ENCODE data around the gene PSME2. TPM values are rescaled to one million over a fixed set of nuclear protein-coding genes. Genes with fewer than 3 reads are reported as not detected.

PSME2 gene
- total RNA-seq, 1 donor from 2014 or later, result 173 TPM

DNA sequence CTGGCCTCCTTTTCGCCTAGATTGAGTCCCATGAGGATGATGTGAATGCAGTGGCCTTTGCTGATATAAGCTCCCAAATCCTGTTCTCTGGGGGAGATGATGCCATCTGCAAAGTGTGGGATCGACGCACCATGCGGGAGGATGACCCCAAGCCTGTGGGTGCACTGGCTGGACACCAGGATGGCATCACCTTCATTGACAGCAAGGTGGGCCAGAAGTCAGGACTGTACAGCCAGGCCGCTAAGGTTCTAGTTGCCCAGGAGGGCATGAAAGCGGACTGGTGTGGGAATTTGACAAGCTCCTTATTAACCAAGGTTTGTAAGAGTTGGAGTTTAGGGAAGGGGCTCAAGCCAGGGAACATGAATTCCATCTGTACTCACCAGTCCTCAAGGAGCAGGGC, 26.7 kb downstream of the PSME2 start:
- no peak overlapping the region for H3K9ac ChIP-seq (ENCODE audit: low read length)
- DNase-seq (ENCODE audit: low read depth) (no peak), FAIRE-seq (no peak)
- no peak overlapping the region for H3K27ac ChIP-seq (ENCODE audit: low read depth, low read length)
- Mint-ChIP-seq H3K27ac (ENCODE audit: unreplicated experiment) (no peak overlapping the region), H3K4me1 (ENCODE audit: low read depth, unreplicated experiment) (peaks cover 8% of the 10 kb centered on the region), H3K27me3 (ENCODE audit: low read depth, unreplicated experiment) (no peaks in the 10 kb centered on the region), H3K4me3 (ENCODE audit: unreplicated experiment) (no peak overlapping the region), H3K36me3 (ENCODE audit: low read depth, unreplicated experiment) (peaks cover 36% of the 10 kb centered on the region), H3K9me3 (ENCODE audit: unreplicated experiment) (no peaks in the 10 kb centered on the region)
- no peaks in the 10 kb centered on the region for H3K9me3 ChIP-seq (ENCODE audit: insufficient read depth, low read depth, low read length)
- no peaks in the 10 kb centered on the region for H4K20me1 ChIP-seq (ENCODE audit: insufficient read depth, low read length)
- H3K27me3 ChIP-seq (ENCODE audit: insufficient read depth, low read length), result no peaks in the 10 kb centered on the region
- peaks cover 30% of the 10 kb centered on the region for H3K36me3 ChIP-seq (ENCODE audit: insufficient read depth, low read length)
- no peak overlapping the region for H3K4me2 ChIP-seq (ENCODE audit: low read length)
- no peak overlapping the region for H3K4me3 ChIP-seq (ENCODE audit: insufficient read depth, low read depth, low read length)
- peaks cover 8% of the 10 kb centered on the region for H3K4me1 ChIP-seq (ENCODE audit: insufficient read depth, low read length)
- H3K79me2 ChIP-seq (ENCODE audit: insufficient read depth, low read length), result peaks cover 7% of the 10 kb centered on the region
- no peak overlapping the region for H2AFZ ChIP-seq (ENCODE audit: low read depth, low read length)
- TF ChIP-seq, protein P1, sequence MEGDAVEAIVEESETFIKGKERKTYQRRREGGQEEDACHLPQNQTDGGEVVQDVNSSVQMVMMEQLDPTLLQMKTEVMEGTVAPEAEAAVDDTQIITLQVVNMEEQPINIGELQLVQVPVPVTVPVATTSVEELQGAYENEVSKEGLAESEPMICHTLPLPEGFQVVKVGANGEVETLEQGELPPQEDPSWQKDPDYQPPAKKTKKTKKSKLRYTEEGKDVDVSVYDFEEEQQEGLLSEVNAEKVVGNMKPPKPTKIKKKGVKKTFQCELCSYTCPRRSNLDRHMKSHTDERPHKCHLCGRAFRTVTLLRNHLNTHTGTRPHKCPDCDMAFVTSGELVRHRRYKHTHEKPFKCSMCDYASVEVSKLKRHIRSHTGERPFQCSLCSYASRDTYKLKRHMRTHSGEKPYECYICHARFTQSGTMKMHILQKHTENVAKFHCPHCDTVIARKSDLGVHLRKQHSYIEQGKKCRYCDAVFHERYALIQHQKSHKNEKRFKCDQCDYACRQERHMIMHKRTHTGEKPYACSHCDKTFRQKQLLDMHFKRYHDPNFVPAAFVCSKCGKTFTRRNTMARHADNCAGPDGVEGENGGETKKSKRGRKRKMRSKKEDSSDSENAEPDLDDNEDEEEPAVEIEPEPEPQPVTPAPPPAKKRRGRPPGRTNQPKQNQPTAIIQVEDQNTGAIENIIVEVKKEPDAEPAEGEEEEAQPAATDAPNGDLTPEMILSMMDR (IDR thresholded peaks at IDR 0.05; ENCODE audit: insufficient read depth, low read depth, low read length), result no peak
- TF ChIP-seq EZH2 (IDR thresholded peaks at IDR 0.05; ENCODE audit: insufficient read depth, low read length), result no peak

DNA sequence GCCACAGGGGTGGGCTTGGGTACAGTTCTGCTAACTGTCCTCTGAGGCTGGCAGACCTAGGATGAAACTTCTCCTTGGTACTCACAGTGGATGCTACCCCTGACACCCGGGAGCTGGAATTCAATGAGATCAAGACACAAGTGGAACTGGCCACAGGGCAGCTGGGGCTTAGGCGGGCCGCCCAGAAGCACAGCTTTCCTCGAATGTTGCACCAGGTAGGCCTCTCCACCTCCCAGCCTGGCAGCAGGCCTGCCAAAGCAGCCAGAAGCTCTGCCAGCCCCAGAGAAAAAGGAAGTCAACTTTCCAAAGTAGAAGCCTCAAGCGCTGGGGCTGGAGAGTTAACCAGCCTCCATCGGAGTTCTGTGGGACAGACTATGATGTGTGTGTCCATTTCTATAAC, 29.2 kb downstream of the PSME2 start:
- Mint-ChIP-seq H3K27me3 (ENCODE audit: low read depth, unreplicated experiment) (no peaks in the 10 kb centered on the region), H3K27ac (ENCODE audit: unreplicated experiment) (no peak overlapping the region), H3K4me1 (ENCODE audit: low read depth, unreplicated experiment) (peaks cover 8% of the 10 kb centered on the region), H3K36me3 (ENCODE audit: low read depth, unreplicated experiment) (peaks cover 23% of the 10 kb centered on the region), H3K4me3 (ENCODE audit: unreplicated experiment) (no peak overlapping the region), H3K9me3 (ENCODE audit: unreplicated experiment) (no peaks in the 10 kb centered on the region)
- no peak overlapping the region for H3K4me2 ChIP-seq (ENCODE audit: low read length)
- no peak overlapping the region for H3K4me3 ChIP-seq (ENCODE audit: insufficient read depth, low read depth, low read length)
- H3K4me1 ChIP-seq (ENCODE audit: insufficient read depth, low read length), result peaks cover 13% of the 10 kb centered on the region
- FAIRE-seq, result no peak
- H4K20me1 ChIP-seq (ENCODE audit: insufficient read depth, low read length), result no peaks in the 10 kb centered on the region
- peaks cover 7% of the 10 kb centered on the region for H3K79me2 ChIP-seq (ENCODE audit: insufficient read depth, low read length)
- no peaks in the 10 kb centered on the region for H3K27me3 ChIP-seq (ENCODE audit: insufficient read depth, low read length)
- H2AFZ ChIP-seq (ENCODE audit: low read depth, low read length), result no peak overlapping the region
- TF ChIP-seq, protein P1 (IDR thresholded peaks at IDR 0.05; ENCODE audit: insufficient read depth, low read depth, low read length), result no peak
- TF ChIP-seq EZH2 (IDR thresholded peaks at IDR 0.05; ENCODE audit: insufficient read depth, low read length), result no peak
- no peaks in the 10 kb centered on the region for H3K9me3 ChIP-seq (ENCODE audit: insufficient read depth, low read depth, low read length)
- peaks cover 30% of the 10 kb centered on the region for H3K36me3 ChIP-seq (ENCODE audit: insufficient read depth, low read length)
- no peak overlapping the region for H3K27ac ChIP-seq (ENCODE audit: low read depth, low read length)
- no peak for DNase-seq (ENCODE audit: low read depth)
- H3K9ac ChIP-seq (ENCODE audit: low read length), result no peak overlapping the region

DNA sequence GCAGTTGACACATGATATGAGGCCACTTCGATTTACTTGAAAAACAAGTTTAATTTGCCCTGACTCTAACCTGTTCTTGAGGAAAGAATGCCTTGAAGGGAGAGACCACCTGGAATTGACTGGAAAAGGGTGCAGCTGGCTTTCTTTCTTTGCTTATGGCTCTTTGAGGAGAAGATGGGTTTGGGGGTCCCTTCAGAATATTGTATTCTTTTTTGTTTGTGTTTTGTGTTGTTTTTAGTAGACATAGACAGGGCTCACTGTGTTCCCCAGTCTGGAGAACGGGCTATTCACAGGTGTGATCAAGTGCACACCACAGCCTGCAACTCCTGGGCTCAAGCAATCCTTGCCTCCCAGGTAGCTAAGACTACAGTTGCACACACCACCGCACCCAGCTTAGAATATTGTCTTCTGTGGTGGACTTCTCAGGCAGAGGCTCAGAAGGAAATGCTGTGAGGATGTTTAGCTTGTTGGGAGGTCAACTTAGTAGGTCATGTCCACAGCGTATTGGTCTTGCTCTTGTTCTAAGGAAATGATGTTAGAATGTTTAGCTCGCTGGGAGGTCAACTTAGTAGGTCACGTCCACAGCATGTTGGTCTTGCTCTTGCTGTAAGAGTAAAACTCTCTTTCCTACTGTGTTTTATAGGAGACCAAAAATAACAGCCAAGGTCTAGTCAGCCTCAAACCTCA, 30.1 kb downstream of the PSME2 start:
- no peak overlapping the region for H3K27ac ChIP-seq (ENCODE audit: low read depth, low read length)
- Mint-ChIP-seq H3K4me3 (ENCODE audit: unreplicated experiment) (peak overlapping the region; percentile 94), H3K27me3 (ENCODE audit: low read depth, unreplicated experiment) (no peaks in the 10 kb centered on the region), H3K9me3 (ENCODE audit: unreplicated experiment) (no peaks in the 10 kb centered on the region), H3K36me3 (ENCODE audit: low read depth, unreplicated experiment) (peaks cover 23% of the 10 kb centered on the region), H3K27ac (ENCODE audit: unreplicated experiment) (no peak overlapping the region), H3K4me1 (ENCODE audit: low read depth, unreplicated experiment) (peaks cover 8% of the 10 kb centered on the region)
- no peaks in the 10 kb centered on the region for H3K27me3 ChIP-seq (ENCODE audit: insufficient read depth, low read length)
- H2AFZ ChIP-seq (ENCODE audit: low read depth, low read length), result no peak overlapping the region
- DNase-seq (ENCODE audit: low read depth), result no peak
- peak overlapping the region; percentile 93 for H3K9ac ChIP-seq (ENCODE audit: low read length)
- H3K4me3 ChIP-seq (ENCODE audit: insufficient read depth, low read depth, low read length), result no peak overlapping the region
- no peak for FAIRE-seq
- no peaks in the 10 kb centered on the region for H3K9me3 ChIP-seq (ENCODE audit: insufficient read depth, low read depth, low read length)
- TF ChIP-seq, protein P1 (IDR thresholded peaks at IDR 0.05; ENCODE audit: insufficient read depth, low read depth, low read length), result no peak
- TF ChIP-seq EZH2 (IDR thresholded peaks at IDR 0.05; ENCODE audit: insufficient read depth, low read length), result no peak
- H3K79me2 ChIP-seq (ENCODE audit: insufficient read depth, low read length), result peaks cover 7% of the 10 kb centered on the region
- H3K36me3 ChIP-seq (ENCODE audit: insufficient read depth, low read length), result peaks cover 25% of the 10 kb centered on the region
- no peaks in the 10 kb centered on the region for H4K20me1 ChIP-seq (ENCODE audit: insufficient read depth, low read length)
- peaks cover 13% of the 10 kb centered on the region for H3K4me1 ChIP-seq (ENCODE audit: insufficient read depth, low read length)
- peak overlapping the region; percentile 97 for H3K4me2 ChIP-seq (ENCODE audit: low read length)

Data from astrocyte (in vitro differentiated cells and primary cell).